COLO668 (cell line): ENCODE measurements around the gene GBE1.
"Not testable (repeated sequence)": the region's sequence is repeated elsewhere in the genome, so short reads cannot be mapped to it uniquely, and the experiment has no call there.

Experiments used
- DNase-seq: peaks from one replicate; lab custom pipeline; 2025; ENCODE audit not compliant: unreplicated experiment; lab: John Stamatoyannopoulos, UW

GBE1 gene

DNA sequence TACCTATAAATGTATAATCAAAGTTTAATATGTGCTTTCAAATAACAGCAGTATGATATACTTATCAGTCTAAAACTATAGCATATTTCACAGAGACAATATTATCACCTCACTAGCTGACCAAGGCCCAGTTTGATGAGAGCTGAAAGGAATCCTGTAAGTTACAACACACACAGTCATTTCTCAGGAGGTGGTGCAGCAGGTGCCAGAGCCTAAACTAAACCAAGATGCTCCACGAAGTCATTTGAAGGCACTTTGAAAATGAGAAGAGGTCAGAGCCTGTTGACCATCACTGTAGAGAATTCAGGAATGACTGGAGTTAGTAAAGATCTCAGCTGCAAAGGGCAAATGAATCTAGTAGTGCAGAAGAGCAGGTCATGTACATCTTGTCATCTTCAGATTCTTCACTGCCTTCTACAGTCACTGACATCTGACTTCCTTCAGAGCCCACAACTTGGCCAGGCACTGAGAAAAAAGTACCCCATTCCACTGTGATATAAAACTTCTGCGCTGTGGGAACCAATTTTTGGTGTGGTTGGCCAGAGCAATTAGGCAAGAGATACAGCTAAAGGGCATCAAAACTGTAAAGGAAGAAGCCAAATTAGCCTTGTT, 7.9 kb downstream of the GBE1 start:
- DNase-seq = no peak

DNA sequence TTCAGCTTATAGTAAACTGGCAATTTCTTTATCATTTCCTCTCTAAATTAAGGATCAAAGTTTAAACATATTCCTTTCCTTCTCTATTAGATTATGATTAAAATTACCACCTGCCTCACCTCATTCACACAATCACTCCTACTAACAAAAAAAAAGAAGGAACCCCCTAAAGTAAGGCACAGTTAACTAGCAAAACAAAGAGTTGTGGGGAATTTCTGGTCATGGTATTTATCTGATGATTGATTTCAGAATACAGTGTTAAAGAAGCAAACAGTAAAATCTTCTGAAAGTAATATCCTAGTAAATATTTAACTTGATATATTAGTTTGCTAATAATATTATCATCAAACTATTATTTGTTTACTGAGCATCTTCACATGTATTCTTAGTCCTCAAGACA, 8.8 kb downstream of the GBE1 start:
- DNase-seq = no peak

DNA sequence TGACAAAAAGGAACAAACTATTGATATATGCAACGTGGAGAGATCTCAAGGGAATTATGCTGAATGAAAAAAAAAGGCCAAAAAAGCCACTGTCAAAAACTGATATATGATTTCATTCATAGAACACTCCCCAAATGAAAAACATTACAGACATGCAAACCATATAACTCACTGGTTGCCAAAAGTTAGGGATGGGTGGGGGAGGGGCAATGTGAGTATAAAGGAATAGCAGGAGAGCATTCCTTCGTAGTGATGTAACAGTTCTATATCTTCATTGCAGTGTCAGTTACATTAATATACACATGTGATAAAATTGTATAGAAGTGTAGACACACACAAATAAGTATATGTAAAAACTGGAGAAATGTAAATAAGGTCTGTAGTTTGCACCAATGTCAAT, 12.2 kb downstream of the GBE1 start:
- DNase-seq = no peak

- DNase-seq = not testable (repeated sequence)
Observed at GRCh38 chr3:81747280-81747679, 14.2 kb downstream of the GBE1 start.

GRCh38 chr3:81744366-81744765, 17.1 kb downstream of the GBE1 start:
- no peak for DNase-seq

- DNase-seq = no peak
Observed at GRCh38 chr3:81743096-81744025, 18.1 kb downstream of the GBE1 start.

- no peak for DNase-seq
Observed at GRCh38 chr3:81742581-81742980, 18.9 kb downstream of the GBE1 start.

GRCh38 chr3:81741216-81741615, 20.2 kb downstream of the GBE1 start:
- DNase-seq = no peak

GRCh38 chr3:81740731-81741130, 20.7 kb downstream of the GBE1 start:
- no peak for DNase-seq

DNA sequence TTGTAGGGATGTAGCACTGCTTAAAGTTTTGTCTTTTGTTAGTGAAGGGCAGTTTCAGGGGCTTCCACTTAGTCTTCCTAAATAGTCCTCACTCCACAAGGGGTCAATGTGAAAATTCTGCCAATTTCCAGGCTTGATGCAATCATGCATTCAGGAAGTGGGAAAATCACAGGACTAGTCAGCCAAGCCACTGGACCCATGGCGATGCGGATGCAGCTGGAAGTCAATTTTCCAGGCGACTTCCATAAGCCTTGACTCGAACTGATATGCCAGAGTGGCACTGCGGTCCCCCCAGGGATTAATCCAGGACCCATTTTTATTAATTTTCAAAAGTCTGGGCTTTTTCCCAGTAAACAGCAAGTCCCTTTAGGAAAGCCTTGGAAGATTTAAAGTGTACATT, 26.1 kb downstream of the GBE1 start:
- DNase-seq = no peak

DNA sequence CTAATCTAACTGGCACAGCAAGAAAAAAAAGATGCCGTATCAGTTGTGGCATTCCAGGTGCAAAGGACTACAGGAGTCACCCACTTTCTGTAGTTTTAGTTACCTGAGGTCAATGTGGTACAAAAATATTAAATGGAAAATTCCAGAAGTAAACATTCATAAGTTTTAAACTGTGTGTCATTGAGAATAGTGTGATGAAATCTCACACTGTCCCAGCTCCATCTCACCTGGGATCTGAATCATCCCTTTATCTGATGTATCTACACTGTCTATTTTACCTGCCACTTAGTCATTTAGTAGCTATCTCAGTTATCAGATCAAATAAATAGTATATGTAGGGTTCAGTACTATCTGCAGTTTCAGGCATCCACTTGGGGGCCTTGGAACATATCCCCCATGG, 26.7 kb downstream of the GBE1 start:
- DNase-seq = no peak

DNA sequence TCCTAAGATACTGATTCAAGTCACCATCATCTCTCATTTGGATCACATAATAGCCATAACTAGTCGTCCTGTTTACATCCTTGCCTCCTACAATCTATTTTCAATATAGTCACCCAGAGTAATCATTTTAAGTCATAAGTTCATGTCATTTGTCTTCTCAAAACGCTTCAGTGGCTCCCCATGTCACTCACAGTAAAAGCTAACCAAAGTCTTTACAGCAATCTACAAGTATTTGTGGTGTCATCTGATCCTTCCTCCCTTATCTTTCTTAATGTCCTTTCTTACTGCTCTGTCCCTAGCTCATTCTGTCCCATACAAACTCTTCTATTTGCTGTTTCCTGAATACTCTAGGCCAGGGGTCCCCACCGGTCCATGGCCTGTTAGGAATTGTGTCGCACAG, 28.8 kb downstream of the GBE1 start:
- DNase-seq = no peak

GRCh38 chr3:81728766-81729544, 32.5 kb downstream of the GBE1 start:
- DNase-seq = no peak

GRCh38 chr3:81726735-81727134, 34.7 kb downstream of the GBE1 start:
- no peak for DNase-seq

DNA sequence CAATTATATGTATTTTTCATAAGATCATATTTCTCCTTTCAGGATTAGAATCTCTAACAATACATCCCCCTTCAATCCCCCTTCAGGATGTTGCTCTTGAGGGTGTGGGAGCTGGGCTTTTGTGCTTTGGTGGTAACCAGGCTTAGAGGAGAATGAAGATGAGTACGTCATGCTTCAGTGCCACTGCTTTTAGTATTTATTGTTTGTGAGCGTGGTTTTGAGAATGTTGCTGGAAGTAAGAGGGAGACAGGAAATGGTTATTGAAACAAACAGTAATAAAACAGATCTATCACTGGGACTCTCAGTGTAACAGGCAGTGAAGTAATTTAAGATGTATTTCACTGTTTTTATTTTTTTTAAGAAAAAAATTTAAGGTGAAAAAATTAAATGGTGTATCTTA, 35.3 kb downstream of the GBE1 start:
- peak; percentile 3 for DNase-seq

GRCh38 chr3:81723732-81724313, 37.6 kb downstream of the GBE1 start:
- DNase-seq = no peak

- DNase-seq = no peak
Observed at GRCh38 chr3:81718311-81718710, 43.1 kb downstream of the GBE1 start.

- peak; percentile 42 for DNase-seq
Observed at GRCh38 chr3:81716870-81717509, 44.5 kb downstream of the GBE1 start.

DNA sequence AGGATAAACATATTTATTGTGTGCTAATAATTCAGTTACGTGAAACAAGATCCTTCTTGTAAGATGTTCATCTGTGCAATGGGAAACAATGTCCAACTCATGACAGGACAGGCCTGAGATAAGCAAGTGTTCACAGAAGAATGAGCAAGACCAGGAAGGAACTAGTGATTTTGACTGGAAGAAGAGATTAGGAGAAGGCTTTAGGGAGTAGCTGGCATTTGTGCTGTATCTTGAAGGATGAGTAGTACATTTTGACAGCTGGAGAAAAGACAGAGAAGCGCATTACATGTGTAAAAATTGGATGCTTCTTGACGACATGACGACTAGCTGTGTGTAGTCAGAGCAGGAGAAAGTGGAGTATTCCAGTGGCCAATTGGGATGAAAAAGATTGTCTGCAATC, 48.4 kb downstream of the GBE1 start:
- DNase-seq = no peak

- no peak for DNase-seq
Observed at GRCh38 chr3:81709606-81710005, 51.8 kb downstream of the GBE1 start.

GRCh38 chr3:81707996-81708395, 53.4 kb downstream of the GBE1 start:
- DNase-seq = no peak
